ENCODE measurements around the gene NPFF.

DNA sequence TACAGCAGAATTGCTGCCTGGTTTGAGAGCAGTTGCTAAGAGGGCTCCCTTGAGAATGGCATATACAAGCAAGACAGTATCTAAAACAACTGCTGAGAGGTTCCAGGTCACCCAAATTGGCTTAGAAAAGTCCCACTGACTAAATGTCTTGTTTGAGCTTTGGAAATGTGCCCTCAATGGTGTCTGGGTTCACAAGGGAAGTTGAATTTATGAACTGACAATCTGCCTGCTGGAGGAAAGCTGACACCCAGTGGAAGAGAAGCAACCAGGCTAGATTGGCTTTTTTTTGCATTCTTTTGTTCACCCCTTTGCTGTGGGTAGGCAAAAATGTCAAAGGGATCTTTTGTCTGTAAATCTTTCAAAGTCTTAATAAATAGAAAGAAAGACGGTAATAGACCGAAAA, 44.6 kb upstream of the NPFF start:
- TF ChIP-seq, protein P1, sequence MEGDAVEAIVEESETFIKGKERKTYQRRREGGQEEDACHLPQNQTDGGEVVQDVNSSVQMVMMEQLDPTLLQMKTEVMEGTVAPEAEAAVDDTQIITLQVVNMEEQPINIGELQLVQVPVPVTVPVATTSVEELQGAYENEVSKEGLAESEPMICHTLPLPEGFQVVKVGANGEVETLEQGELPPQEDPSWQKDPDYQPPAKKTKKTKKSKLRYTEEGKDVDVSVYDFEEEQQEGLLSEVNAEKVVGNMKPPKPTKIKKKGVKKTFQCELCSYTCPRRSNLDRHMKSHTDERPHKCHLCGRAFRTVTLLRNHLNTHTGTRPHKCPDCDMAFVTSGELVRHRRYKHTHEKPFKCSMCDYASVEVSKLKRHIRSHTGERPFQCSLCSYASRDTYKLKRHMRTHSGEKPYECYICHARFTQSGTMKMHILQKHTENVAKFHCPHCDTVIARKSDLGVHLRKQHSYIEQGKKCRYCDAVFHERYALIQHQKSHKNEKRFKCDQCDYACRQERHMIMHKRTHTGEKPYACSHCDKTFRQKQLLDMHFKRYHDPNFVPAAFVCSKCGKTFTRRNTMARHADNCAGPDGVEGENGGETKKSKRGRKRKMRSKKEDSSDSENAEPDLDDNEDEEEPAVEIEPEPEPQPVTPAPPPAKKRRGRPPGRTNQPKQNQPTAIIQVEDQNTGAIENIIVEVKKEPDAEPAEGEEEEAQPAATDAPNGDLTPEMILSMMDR (IDR thresholded peaks at IDR 0.05): no peak
- no peak for TF ChIP-seq POLR2A (IDR thresholded peaks at IDR 0.05)

Data from esophagus squamous epithelium (tissue), 4 donors.